EH (cell line): Measurements from ENCODE around the gene RLBP1.
"Not testable (repeated sequence)": the region's sequence is repeated elsewhere in the genome, so short reads cannot be mapped to it uniquely, and the experiment has no call there.

Source experiments
- DNase-seq: peaks from one replicate; pipeline ENCODE4 v3.0.0-alpha.2; 2015; ENCODE audit warnings: low read depth

RLBP1 gene

GRCh38 chr15:89221543-89221942, at the start of gene RLBP1:
Gene RLBP1 (minus strand): TSS chr15:89221579. CDS start chr15:89218975, 2,604 bp downstream.
- DNase-seq = no peak

GRCh38 chr15:89250142-89250541, 28.8 kb upstream of the RLBP1 start:
- DNase-seq = not testable (repeated sequence)

- DNase-seq = no peak
Observed at GRCh38 chr15:89248584-89248983, 27.2 kb upstream of the RLBP1 start.

GRCh38 chr15:89247446-89247845, 26.1 kb upstream of the RLBP1 start:
- DNase-seq = peak; percentile 7

- no peak for DNase-seq
Observed at GRCh38 chr15:89244574-89244903, 23.2 kb upstream of the RLBP1 start.

GRCh38 chr15:89243691-89244573, 22.6 kb upstream of the RLBP1 start, which contains the start of gene FANCI:
Gene FANCI (plus strand): TSS chr15:89243979. CDS start chr15:89247648, 3,669 bp downstream.
- DNase-seq = peak; percentile 92

- DNase-seq = peak; percentile 44
Observed at GRCh38 chr15:89243046-89243690, 21.8 kb upstream of the RLBP1 start.

GRCh38 chr15:89239883-89240810, 18.8 kb upstream of the RLBP1 start:
- not testable (repeated sequence) for DNase-seq

GRCh38 chr15:89231832-89232231, 10.5 kb upstream of the RLBP1 start:
- no peak for DNase-seq

GRCh38 chr15:89230277-89230676, 8.9 kb upstream of the RLBP1 start:
- DNase-seq = peak; percentile 15

- no peak for DNase-seq
Observed at GRCh38 chr15:89227425-89227824, 6.0 kb upstream of the RLBP1 start.

- DNase-seq = no peak
Observed at GRCh38 chr15:89226359-89227221, 5.2 kb upstream of the RLBP1 start.

GRCh38 chr15:89225588-89225987, 4.2 kb upstream of the RLBP1 start:
- no peak for DNase-seq

GRCh38 chr15:89218531-89218930, 2.8 kb downstream of the RLBP1 start:
- DNase-seq = no peak

- DNase-seq = peak; percentile 13
Observed at GRCh38 chr15:89217686-89218376, 3.5 kb downstream of the RLBP1 start.

GRCh38 chr15:89217031-89217430, 4.3 kb downstream of the RLBP1 start:
- no peak for DNase-seq

GRCh38 chr15:89215627-89216026, 5.8 kb downstream of the RLBP1 start:
- no peak for DNase-seq

GRCh38 chr15:89211678-89212170, 9.7 kb downstream of the RLBP1 start:
- DNase-seq = peak; percentile 23

- DNase-seq = no peak
Observed at GRCh38 chr15:89209057-89209456, 12.3 kb downstream of the RLBP1 start.

GRCh38 chr15:89208256-89208655, 13.1 kb downstream of the RLBP1 start:
- no peak for DNase-seq
